Inflammatory macrophage (primary cell): ENCODE data around the gene TCFL5.

Experiments
- DNase-seq, 2 donors: peaks; one replicate each; pipeline ENCODE4 v3.0.0-alpha.2; 2020 to 2022

Gene TCFL5

DNA sequence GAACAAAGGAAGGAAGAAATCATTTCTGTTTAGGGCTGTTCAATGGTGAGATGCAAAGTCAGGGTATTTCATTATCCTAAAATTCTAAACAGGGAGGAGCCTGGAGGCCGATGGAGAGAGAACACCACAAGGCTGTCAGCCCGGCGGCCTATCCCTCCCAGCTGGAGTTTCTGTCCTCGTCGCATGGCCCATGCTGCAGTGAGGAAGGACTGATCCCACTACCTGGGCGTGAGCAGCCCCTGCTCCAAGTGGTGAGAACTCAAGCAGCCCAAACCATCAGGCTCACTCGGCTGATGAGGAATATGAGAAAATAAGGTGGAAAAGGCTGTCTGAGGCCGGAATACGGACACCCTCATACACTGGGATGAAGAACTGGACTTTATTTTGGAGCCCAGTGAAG is 33.9 kb upstream of the TCFL5 start:
- no peak for DNase-seq

DNA sequence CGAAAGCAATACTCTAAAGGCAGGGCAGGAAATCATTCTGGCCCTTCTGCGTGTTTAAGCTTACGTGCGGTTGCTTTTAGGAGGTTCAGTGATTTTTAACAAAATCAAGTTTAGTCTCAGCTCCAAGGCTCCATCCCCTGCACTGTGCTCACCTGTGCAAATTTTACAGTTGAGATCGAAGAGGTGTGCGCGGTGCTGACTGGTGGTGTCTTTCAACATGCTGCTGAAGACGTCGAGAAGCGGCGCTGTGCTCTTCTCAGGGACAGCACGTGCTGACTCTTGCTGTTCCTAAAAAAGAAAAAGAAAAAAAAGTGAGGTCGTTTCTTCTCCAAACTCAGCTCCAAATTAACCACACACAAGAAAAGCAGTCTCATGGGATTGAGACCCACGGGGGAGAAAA is 32.6 kb upstream of the TCFL5 start:
- DNase-seq: no peak

DNA sequence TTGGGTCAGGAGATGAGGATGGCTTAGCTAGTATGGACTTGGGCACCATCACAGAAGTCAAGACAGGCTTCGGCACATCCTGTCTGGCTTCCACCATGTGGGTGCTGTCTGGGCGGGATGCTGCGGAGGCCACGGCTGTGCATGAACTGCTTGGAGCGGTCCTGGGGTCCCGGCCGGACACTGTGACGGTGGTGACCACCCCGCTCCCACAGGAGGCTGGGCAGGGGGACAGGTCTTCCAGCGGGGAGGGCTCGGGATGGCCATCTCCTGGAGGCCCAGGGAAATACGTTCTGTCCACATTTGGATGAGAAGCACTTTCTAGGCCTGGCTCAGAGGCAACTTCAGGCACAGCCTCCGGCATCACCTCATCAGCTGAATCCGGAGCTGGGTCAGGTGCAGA is 32.1 kb upstream of the TCFL5 start:
- no peak for DNase-seq

DNA sequence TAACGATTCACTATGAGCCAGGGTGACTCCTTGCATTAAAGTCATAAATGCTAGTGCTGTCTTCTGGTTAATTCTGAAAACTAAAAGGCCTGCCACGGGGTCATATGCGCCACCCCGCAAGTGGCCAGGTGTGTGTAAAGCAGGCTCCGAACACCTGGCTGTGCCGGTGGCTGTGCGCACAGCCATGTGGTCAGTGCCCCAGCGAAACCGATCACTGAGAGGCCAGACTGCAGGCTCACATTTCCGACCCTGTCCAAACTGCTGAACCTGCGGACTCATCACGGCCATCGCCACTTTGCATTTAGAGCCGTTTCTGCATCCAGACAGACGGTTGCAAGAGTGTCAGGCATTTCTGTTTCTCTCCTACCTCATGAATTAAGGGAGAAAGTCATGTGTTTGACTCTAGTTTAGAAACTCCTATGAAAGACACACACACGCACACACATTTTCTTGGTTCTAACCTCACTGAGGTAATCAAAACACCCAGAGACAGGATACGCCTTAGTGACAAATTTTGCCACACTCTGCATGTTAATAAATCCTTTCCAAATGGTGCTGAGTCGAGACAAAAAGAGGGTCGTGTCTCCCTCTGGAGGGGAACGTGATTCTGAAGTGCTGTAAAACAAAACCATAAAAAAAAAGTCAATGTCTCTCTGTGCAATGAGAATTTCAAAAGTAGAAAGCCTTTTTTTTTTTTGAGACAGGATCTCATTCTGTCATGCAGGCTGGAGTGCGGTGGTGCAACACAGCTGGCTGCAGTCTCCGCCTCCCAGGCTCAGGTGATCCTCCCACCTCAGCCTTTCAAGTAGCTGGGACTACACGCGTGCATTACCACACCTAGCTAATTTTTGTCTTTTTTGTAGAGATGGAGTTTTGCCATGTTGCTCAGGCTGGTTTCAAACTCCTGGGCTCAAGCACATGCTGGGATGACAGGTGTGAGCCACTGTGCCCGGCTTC is 31.0 kb upstream of the TCFL5 start:
- DNase-seq: no peak

DNA sequence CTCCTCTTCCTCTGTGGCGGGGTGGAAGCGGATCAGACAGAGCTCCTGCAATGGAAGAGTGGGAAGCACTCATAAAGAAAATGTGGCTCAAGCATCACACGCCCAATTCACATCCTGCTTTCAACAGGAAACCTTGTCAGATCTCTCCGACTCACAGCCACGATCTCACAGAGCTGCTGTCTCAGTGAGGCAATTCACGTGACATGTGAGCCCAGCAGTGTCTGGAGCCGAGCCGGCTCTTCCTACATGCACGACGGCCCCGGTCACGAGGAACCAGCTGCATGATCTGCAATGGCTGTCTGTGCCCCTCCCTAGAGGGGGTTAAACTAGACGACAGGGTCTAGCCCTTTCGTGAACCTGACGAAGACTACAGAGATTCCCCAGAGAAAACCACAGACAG is 29.5 kb upstream of the TCFL5 start:
- DNase-seq: peak; percentile 31 to 64

DNA sequence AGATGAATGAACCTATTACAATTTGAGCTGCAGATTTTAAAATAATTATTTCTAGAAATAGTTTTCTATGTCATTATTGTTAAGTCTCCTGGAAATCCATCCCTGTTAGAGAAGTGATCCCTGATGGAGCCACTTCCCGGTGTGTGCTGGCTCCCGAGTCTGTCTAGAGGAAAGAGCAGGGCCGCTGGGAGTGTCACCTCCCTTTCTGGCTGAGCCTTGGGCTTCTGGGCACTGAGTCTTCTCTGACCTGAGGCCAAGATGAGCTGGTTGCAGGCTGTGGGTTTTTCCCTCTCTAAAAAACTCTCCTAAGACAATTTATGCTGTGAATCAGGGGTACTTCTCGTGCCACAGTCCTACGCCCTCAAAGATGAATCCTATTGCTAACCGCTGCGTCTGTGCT is 28.8 kb upstream of the TCFL5 start:
- DNase-seq: no peak

DNA sequence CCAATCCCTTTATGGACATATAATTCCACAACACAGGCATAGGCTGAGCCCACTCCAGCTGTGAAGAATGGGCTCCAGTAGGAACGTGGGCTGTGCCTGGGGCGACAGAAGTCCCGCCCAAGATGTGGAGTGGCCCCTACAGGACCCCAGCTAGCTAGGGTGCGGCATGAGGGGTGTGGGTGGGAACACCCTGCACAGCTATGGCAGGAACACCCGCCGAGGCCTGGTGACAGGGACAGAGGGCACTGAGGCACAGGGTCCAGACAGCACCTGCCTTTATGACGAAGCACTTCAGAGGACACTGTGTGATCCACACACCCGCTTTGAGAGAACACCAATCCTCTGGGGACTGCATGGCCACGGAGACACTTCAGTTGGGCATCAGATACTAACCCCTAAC is 28.2 kb upstream of the TCFL5 start:
- DNase-seq: no peak

DNA sequence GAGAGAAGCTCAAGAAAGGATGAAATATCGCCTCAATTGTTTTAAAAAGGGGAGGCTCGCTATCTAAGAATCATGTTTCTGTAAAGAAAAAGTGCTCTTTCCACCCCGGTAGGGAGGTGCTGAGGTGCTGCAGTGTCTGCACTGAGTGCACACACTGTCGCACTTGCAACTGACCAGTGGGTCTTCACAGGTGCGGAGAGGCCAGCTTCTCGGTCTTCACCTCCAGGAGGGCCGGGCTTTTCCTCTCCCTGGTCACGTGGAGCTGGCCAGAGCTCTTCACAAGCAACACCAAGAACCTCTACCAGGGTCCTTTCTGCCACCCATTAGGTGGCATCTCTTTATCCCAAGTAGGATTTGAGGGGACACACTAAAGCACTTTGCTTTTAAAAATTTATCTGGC is 27.8 kb upstream of the TCFL5 start:
- no peak for DNase-seq

DNA sequence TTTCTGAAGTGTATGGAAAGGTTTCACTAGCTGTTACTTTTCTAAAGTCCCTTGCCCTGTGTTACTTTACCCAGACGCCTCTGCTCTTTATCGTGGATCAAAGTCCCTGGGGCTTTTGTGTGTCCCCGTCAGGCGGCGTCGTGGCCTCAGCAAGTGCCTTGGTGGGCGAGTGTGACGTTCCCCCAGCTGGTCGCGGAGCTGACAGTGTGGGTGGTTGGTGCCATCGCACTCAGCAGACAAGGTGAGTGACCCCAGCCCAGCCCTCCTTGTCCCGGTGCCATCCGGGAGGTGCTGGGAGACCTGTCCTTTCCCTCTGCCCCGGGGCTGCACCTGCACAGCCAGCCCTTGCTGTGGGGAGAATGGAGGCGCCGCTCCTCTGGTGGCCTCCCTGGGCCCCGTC is 27.3 kb upstream of the TCFL5 start:
- DNase-seq: no peak

DNA sequence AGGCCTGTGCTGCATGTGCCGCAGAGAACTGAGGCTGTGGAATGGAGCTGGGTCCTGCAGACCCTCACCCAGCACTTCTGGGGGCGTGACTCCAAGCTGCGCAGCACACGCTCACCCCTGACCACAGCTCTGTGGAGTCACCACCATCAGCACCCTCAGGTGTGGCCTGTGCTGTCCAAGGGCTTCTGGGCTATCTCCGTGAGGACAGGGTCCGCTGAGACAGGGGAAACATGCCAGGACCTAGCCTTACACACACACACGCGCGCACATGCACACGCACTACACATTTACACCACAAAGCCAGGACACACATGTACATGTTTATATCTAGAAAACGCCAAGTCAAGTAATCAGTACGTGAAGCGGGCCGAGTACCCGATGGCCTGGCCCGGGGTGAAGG is 26.8 kb upstream of the TCFL5 start:
- DNase-seq: no peak

DNA sequence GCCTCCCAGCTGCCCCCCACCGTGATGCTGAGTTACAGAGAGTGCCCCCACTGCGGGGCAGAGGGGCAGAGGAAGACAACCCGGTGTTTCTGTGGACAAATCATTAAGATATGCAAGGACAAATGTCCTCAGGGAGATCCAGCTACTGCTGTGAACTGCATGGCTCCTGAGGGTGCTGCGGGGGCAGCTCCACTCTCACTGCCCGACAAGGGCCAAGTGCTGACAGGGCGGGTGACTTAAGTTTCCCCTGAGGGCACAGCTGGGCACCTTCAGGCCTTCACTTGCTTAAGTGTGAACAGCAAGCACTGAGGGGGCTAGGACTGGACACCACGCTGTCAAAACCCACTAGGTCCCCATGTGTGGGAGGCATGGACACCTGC is 26.2 kb upstream of the TCFL5 start:
- no peak for DNase-seq

DNA sequence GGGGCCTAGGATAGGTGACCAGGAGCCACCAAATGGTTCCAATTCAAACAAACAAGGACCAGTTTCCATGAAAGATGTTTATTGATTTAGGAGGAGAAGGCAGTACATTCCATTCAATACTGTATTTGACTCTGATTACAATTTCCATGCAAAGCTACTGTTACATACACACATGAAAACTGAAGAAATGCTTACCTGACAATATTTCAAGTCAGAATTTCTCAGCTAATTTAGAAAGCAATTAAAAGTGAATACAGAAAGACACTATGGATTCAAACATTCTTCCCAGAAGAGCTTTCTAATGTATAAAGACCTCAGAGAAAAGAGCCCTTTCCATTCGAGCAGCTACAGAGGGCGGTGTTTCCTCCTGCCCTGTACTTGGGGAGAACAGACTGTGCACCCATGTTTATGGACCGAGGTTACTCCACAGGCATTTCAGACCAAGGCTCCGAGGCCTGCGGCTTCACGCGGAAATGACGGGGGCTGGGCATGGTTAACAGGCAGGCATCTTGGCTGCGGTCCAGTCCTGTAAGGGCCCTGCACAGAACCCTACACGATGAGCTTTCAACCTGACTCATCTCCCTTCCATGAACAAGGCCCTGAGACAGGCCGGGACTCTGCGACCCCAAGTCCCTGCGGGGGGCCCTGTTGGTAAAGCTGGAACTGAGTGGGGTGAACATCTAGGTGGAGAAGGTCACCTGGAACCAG is 25.7 kb upstream of the TCFL5 start:
- peak; percentile 4 to 11 for DNase-seq

DNA sequence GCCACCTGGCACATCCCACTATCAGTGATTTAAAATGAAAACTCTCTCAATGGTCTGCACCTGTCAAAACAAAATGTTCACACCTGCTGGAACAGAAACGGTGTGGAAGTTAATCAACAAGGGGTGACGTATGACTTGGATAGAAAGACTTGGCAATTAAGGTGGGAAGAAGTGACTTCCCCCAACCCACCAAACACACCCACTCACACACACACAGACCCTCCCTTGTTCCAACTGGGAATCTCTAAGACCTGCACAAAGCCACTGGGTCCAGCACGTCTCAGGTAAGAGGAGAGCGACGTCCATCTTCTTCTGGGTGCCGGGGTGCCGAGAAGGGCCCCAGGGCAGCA is 25.1 kb upstream of the TCFL5 start:
- DNase-seq: no peak

DNA sequence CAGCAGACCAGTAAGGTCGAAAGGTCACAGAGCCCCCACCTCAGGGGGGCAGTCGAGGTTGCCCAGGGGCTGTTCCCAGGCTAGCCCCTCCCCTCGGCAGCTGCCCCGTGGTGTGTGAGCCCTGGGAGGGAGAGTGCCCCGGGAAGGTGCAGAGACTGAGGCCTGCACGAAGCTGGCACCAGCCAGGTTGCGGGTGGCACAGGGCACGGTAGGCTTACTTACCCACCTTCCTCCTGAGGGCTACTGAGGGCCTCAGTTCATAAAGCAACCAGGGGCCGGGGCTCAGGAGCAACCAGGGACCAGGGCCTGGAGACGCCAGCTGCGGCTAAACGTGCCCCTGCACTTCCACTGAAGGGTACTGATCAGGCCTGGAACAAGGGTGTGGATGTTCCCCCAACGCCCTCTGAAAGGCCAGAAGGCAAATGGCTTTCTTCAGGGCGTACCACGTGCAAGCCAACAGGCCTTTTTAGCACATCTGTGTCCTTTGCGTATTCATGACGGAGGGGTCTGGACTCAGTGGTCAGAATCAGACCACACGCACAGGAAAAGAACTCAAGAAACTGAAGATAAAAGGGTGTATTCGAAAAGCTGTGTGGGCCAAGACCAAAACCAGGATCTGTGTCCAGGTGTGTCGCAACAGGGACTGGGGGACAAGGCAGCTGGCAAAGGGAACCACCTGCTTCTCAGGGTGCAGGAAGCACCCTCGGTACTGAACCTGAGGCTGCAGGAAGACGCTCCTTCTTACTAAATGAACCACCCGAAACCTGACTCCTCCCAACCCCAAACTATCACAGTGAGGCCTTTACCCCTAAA is 24.5 kb upstream of the TCFL5 start:
- no peak for DNase-seq

DNA sequence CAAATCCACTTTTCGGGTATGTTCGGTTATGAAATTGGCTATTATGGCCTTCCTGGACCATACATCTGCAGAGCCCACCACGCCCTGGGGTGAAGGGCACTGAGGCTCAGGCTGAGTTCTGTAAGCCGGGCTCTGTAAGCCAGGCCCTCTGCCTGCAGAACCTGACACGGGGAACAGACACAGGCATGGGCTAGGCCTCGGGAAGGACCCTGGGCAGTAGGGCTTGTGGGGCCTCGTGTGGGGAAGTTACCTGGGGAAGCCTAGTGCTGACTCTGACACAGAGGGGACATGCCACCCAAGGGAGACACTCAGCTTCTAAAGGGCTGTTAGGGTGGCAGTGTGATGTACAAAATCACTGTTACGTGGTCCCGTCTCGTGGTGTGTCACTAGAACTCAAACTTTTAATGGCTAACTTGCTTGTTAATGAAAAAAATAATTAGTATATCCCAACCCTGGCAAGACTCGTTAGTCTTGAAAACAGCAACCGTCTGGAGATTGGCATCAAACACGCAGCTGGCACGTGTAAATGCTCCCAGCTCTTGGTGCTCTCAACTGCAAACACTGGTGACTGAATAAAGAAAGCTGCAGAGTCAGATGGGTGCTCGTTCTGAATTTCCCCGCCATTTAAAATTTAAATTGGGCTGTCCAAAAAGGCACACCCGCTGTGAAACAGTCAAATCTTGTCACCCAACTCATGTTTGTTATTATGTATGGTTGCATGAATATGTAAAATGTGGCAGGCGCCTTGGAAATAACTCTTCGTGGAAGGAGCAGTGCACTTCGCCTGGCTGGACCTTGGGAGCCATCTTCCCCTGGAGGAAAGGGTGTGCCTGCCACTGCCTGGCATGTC is 23.6 kb upstream of the TCFL5 start:
- no peak for DNase-seq

DNA sequence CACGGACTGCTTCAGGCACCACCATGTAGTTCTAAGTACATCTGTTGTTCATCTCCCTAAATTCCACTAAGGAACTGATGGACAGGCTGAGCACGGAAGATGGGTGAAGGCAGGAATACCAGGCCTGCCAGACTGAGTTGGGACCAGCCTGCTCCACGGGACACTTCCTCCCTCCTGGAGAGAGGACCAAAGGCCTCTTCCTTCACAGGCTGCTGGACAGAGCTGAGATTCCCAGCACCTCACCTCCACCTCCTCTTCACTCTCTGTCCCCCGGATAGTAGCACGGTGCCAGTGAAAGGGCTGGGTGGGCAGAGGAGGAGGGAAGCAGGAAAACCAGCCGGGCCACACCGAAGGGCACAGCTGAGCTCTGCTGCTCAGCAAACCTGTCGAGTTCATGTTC is 22.9 kb upstream of the TCFL5 start:
- no peak for DNase-seq

DNA sequence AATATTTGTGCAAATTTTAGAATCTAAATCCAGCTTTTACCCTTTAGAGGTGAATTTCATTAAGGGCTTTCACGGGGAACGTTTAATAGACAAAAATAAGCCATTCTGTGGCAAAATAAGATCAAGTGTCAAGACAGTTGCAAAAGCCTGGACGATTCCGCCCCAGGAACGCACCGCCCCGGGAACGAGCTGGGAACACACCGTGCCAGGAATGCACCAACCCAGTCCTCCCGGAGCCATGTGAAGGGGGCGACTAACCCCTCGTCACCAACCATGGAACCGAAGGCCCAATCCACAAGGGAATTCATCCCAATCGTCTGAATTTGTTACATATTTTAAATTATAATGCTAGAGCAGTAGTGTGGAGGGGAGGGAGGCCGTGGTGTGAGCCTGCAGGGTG is 20.8 kb upstream of the TCFL5 start:
- no peak for DNase-seq

DNA sequence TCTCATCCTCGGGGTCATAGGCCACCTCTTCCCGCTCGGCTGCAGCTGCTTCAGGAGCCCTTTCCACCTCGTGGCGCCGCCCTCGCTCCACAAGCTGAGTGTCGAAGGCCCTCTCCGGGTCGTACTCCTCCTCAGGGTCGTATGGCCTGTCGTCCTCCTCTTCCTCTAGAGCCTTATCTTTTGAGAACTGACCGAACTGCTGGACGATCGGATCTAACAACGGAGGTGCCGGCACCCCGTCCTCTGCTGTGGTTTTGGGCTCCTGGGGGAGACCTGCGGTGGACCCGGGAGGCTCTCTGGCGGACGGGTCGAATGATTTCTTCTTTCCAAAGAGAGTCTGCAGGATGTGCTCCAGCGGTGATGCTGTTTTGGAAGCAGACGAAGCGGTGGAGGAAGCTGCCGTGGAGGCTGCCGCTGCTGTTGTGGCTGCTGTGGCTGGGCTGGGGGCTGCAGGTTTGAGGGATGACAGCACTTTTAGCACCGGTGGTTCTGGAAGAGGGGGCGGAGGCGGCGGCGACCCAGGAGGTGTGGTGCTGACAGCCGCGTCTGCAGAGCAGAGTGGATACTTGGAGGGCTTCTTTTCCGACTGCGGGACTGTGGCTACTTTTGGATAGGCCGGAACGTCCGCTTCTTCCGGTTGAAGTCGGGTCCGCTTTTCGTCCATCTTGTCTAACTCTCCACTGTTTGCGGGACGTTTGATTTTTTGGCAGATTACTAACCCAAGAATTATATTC is 20.2 kb upstream of the TCFL5 start:
- no peak for DNase-seq

DNA sequence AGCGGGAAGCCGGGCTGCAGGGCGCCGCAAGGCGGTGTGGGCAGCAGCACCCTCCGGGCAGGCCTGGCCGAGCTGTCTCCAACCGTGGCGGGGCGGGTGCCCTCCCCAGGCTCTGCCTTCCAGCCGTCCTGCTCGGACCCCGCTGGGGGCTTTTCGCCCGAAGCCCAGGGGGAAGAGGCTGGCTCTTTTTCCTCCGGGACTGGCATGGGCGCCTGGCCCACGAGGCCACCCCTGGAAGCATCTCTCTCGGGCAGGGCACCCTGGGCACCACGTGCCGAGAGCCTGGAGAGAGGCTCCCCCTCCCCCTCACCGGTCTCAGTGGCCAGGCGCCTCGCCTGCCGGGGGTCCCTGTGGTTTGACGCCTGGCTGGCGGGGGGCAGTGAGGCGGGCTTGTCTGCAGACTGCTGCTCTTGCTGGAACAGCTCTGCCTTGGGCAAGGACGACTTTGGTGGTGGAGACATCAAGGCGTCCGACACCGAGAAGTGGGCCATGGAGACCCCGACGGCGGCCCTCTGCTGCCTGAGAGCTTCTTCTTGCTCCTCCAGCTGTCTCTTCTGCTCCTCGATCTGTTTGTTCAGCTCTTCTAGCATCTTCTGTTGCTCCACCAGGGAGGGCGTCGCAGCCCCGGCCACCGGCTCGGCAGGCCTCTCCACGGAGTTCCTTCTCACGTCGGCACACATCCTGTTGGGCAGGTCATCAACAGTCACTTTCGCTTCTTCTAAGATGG is 19.5 kb upstream of the TCFL5 start:
- no peak for DNase-seq

DNA sequence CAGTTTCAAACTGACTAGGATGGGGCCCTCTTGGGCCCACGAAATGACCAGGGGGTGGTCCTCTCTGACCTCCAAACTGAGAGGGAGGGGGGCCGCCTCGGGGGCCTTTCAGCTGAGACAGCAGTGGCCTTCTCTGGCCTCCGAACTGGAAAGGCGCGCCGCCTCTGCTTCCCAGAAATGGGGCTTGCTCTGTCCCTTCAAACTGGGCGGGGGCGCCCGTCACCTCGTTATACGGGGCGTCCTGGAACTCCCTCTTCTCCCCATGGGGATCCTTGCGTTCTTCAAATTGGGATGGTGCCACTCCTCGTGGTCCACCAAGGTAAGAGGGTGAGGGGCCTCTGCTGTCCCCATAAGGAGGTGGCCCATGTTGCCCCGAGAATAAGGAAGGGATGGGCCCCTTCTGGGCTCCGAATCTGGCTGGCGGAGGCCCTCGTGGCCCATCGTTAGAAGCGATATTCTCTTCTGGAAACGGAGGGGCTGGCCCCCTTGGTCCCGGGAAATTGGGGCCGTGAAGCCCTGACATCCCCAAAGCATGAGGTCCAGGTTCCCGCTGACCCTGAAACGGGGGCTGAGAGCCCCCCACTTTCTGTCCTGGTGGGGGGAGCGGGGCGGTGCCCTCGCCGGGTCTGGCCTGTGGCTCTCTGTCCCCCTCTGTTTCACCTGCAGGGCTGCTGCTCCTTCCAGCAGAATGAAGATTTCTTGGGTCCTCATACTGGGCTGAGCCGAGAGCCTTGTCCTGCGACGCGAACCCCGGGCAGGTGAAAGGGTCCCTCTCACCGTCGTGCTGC is 18.7 kb upstream of the TCFL5 start:
- no peak for DNase-seq
